Esophagus muscularis mucosa (tissue), 3 donors: ENCODE data around the gene XYLT1.

ENCODE experiments used
- CTCF ChIP-seq, 3 experiments: fragments of 200-600 bp in 2 of 3; fragments of 450-650 bp in 1 of 3; sonication (generic) in 2 of 3; IDR thresholded peaks; one replicate each; pipeline ENCODE4 v1.5.1; 2017 to 2019; ENCODE audit warnings: antibody characterized with exemption in 3 of 3, mild to moderate bottlenecking in 2 of 3, moderate library complexity in 1 of 3
- POLR2A ChIP-seq: fragments of 450-650 bp; IDR thresholded peaks from one replicate; pipeline ENCODE4 v1.6.1; 2017; ENCODE audit warnings: antibody characterized with exemption, moderate library complexity, mild to moderate bottlenecking, low read depth

GRCh38 chr16:17304106-17304490 is 166.7 kb downstream of the XYLT1 start:
- no peak for TF ChIP-seq CTCF (IDR thresholded peaks at IDR 0.05)
- no peak for TF ChIP-seq POLR2A
